Aorta (tissue), 5 donors: ENCODE data around the gene DTNB. TPM values are rescaled to one million over a fixed set of nuclear protein-coding genes. Genes with fewer than 3 reads are reported as not detected.
"Not testable (repeated sequence)": the region's sequence is repeated elsewhere in the genome, so short reads cannot be mapped to it uniquely, and the experiment has no call there.

ENCODE experiments used
- ATAC-seq: fragments of 200-7000 bp; cut with Tn5 transposase; one replicate; pipeline ENCODE4 v1.9.1; 2022; ENCODE audit warnings: moderate library complexity; ENCODE audit not compliant: low FRiP score
- DNase-seq, 2 donors: peaks; one replicate each; pipeline ENCODE4 v3.0.0-alpha.2; 2020
- H3K27ac ChIP-seq, 2 donors: one replicate each; pipeline ENCODE4 v1.5.1; 2013; ENCODE audit warnings: low read length in 2 of 2, mild to moderate bottlenecking in 2 of 2, moderate library complexity in 2 of 2, control low read depth in 1 of 2, inconsistent platforms in 1 of 2, low read depth in 1 of 2
- H3K27me3 ChIP-seq, 2 donors: one replicate each; pipeline ENCODE4 v1.6.1; 2013; ENCODE audit warnings: control low read depth in 1 of 2, low read length in 1 of 2, mild to moderate bottlenecking in 1 of 2, moderate library complexity in 1 of 2; ENCODE audit not compliant: insufficient read depth in 2 of 2, control insufficient read depth in 1 of 2
- H3K36me3 ChIP-seq, 2 donors: one replicate each; pipeline ENCODE4 v1.6.1; 2013; ENCODE audit warnings: control low read depth in 1 of 2, low read length in 1 of 2, mild to moderate bottlenecking in 1 of 2; ENCODE audit not compliant: insufficient read depth in 2 of 2, control insufficient read depth in 1 of 2
- H3K4me1 ChIP-seq, 2 donors: one replicate each; pipeline ENCODE4 v1.6.1; 2013; ENCODE audit warnings: low read length in 2 of 2, control low read depth in 1 of 2, mild to moderate bottlenecking in 1 of 2, moderate library complexity in 1 of 2; ENCODE audit not compliant: insufficient read depth in 2 of 2, control insufficient read depth in 1 of 2
- H3K4me3 ChIP-seq, 2 donors: one replicate each; pipeline ENCODE4 v1.5.1; 2013; ENCODE audit warnings: low read length in 2 of 2, control low read depth in 1 of 2, mild to moderate bottlenecking in 1 of 2
- H3K9me3 ChIP-seq: one replicate; pipeline ENCODE4 v1.6.1; 2013; ENCODE audit warnings: mild to moderate bottlenecking, low read length; ENCODE audit not compliant: control insufficient read depth
- WGBS, 2 donors: extraction: QIAGEN DNeasy Blood & Tissue Kit; methylation state at CpG; one replicate each; pipeline ENCODE4 v1.1.7; 2013; 5-methylcytosine and 5-hydroxymethylcytosine counted together
- intact Hi-C, 2 donors: fragments of 100-400 bp; cut with DNase I; formaldehyde crosslinking; loops; one replicate each; pipeline versions ENCODE4 v1.14.2 to v1.15.0; 2022
- polyA plus RNA-seq, 2 donors: library from polyadenylated mRNA; stranded (reverse); fragments of 200-250 nt; gene quantifications; one replicate each; pipeline ENCODE4 v1.2.3, GENCODE V29; 2013
- total RNA-seq, 2 donors: library from RNA; stranded (reverse); fragmentation: NEBNext Ultra II Directional; extraction: Animal tissue kit (Norgen Biotek cat#: 25700); gene quantifications; one replicate each; pipeline ENCODE4 v1.2.1, GENCODE V29; 2021
- donor health status: healthy with polysubstance abuse.
- donor health status: Bipolar disorder and iron deficiency.
- donor health status: DM: no; HTN: no; CAD: no.
- donor health status: DM: no; HTN: no; CAD: no.
- donor health status: DM: yes; HTN: yes; CAD: no.

DTNB gene
- total and polyA plus RNA-seq, 4 donors, result 14.7 to 33.7 (median 17.1) TPM

GRCh38 chr2:25413409-25413808, 260.0 kb downstream of the DTNB start:
- H3K9me3 ChIP-seq, H3K4me3 ChIP-seq, DNase-seq, intact Hi-C loops, H3K4me1 ChIP-seq, H3K27ac ChIP-seq, ATAC-seq, H3K27me3 ChIP-seq, H3K36me3 ChIP-seq: not testable (repeated sequence)
- 86 to 94% methylated on average over 5 to 7 of the region's 7 CpGs for WGBS, 2 donors

- Histone ChIP-seq H3K9me3 (no peaks in the 10 kb centered on the region), H3K27ac (no peak overlapping the region), H3K4me3 (no peak overlapping the region), H3K36me3 (no peaks in the 10 kb centered on the region), H3K27me3 (no peaks in the 10 kb centered on the region), H3K4me1 (peaks cover 0 to 3% of the 10 kb centered on the region in 2 donors)
- intact Hi-C loops, result no loop called here
- no peak for ATAC-seq
- 24 to 29% methylated on average over 6 of the region's 6 CpGs for WGBS, 2 donors
- DNase-seq, result no peak
Measured at GRCh38 chr2:25411753-25412152, 261.6 kb downstream of the DTNB start.

- Histone ChIP-seq H3K9me3 (no peaks in the 10 kb centered on the region), H3K27me3 (no peaks in the 10 kb centered on the region), H3K4me1 (peaks cover 0 to 3% of the 10 kb centered on the region in 2 donors), H3K27ac (no peak overlapping the region), H3K4me3 (no peak overlapping the region), H3K36me3 (no peaks in the 10 kb centered on the region)
- intact Hi-C loops, result no loop called here
- 18 to 21% methylated on average over 8 of the region's 8 CpGs for WGBS, 2 donors
- ATAC-seq (no peak), DNase-seq (no peak)
Measured at GRCh38 chr2:25411281-25411680, 262.1 kb downstream of the DTNB start.

GRCh38 chr2:25410370-25410769, 263.0 kb downstream of the DTNB start:
- 80 to 86% methylated on average over 6 of the region's 6 CpGs for WGBS, 2 donors
- H3K4me3 ChIP-seq, result no peak overlapping the region
- no peak overlapping the region for H3K27ac ChIP-seq
- no peaks in the 10 kb centered on the region for H3K27me3 ChIP-seq
- no peaks in the 10 kb centered on the region for H3K36me3 ChIP-seq
- H3K9me3 ChIP-seq, result no peaks in the 10 kb centered on the region
- DNase-seq, result no peak
- ATAC-seq, result no peak
- intact Hi-C loops, result no loop called here
- H3K4me1 ChIP-seq, result peaks cover 0 to 3% of the 10 kb centered on the region in 2 donors

- DNase-seq (no peak), ATAC-seq (no peak)
- Histone ChIP-seq H3K4me1 (peaks cover 0 to 3% of the 10 kb centered on the region in 2 donors), H3K4me3 (no peak overlapping the region), H3K27ac (no peak overlapping the region), H3K27me3 (no peaks in the 10 kb centered on the region), H3K36me3 (no peaks in the 10 kb centered on the region), H3K9me3 (no peaks in the 10 kb centered on the region)
- intact Hi-C loops, result no loop called here
- 88 to 94% methylated on average over 3 of the region's 3 CpGs for WGBS, 2 donors
Measured at GRCh38 chr2:25409468-25409867, 263.9 kb downstream of the DTNB start.

GRCh38 chr2:25409044-25409443, 264.3 kb downstream of the DTNB start:
- no peak overlapping the region for H3K4me3 ChIP-seq
- peaks cover 0 to 3% of the 10 kb centered on the region in 2 donors for H3K4me1 ChIP-seq
- intact Hi-C loops, result no loop called here
- ATAC-seq (no peak), DNase-seq (no peak)
- no peaks in the 10 kb centered on the region for H3K9me3 ChIP-seq
- no peak overlapping the region for H3K27ac ChIP-seq
- no peaks in the 10 kb centered on the region for H3K36me3 ChIP-seq
- 93 to 99% methylated on average over 1 of the region's 1 CpG for WGBS, 2 donors
- no peaks in the 10 kb centered on the region for H3K27me3 ChIP-seq

GRCh38 chr2:25405611-25406295, 267.6 kb downstream of the DTNB start:
- 93 to 94% methylated on average over 9 of the region's 9 CpGs for WGBS, 2 donors
- H3K4me1 ChIP-seq, result no peaks in the 10 kb centered on the region
- no peak overlapping the region for H3K27ac ChIP-seq
- DNase-seq, result no peak
- H3K9me3 ChIP-seq, result no peaks in the 10 kb centered on the region
- ATAC-seq, result no peak
- H3K27me3 ChIP-seq, result no peaks in the 10 kb centered on the region
- intact Hi-C loops, result no loop called here
- H3K4me3 ChIP-seq, result no peak overlapping the region
- H3K36me3 ChIP-seq, result no peaks in the 10 kb centered on the region

GRCh38 chr2:25403120-25403760, 270.1 kb downstream of the DTNB start:
- H3K27me3 ChIP-seq, ATAC-seq, H3K36me3 ChIP-seq, H3K4me3 ChIP-seq, H3K9me3 ChIP-seq, H3K4me1 ChIP-seq, DNase-seq, H3K27ac ChIP-seq, intact Hi-C loops: not testable (repeated sequence)
- 92 to 95% methylated on average over 13 of the region's 13 CpGs for WGBS, 2 donors

GRCh38 chr2:25402477-25402876, 270.9 kb downstream of the DTNB start:
- Histone ChIP-seq H3K4me1 (no peaks in the 10 kb centered on the region), H3K27me3 (no peaks in the 10 kb centered on the region), H3K9me3 (peaks cover 1% of the 10 kb centered on the region), H3K27ac (no peak overlapping the region), H3K36me3 (no peaks in the 10 kb centered on the region), H3K4me3 (no peak overlapping the region)
- intact Hi-C loops, result no loop called here
- ATAC-seq (no peak), DNase-seq (no peak)
- 88 to 90% methylated on average over 3 of the region's 3 CpGs for WGBS, 2 donors
